Keratinocyte (primary cell): ENCODE results near the gene HIVEP2.

Experiments used
- EZH2 ChIP-seq: IDR thresholded peaks from one replicate; pipeline ENCODE4 v1.6.1; 2012; ENCODE audit warnings: inconsistent platforms, mild to moderate bottlenecking, low read length, moderate library complexity
- TF ChIP-seq, protein P1 (sequence below), 3 experiments: IDR thresholded peaks in 1 of 3; conservative IDR thresholded peaks in 1 of 3; optimal IDR thresholded peaks in 1 of 3; 2 replicates in 2 of 3; 3 replicates in 1 of 3; pipeline versions ENCODE3 to v1.5.1; 2011; ENCODE audit warnings: low read length in 3 of 3, mild to moderate bottlenecking in 3 of 3, moderate library complexity in 2 of 3, control low read depth in 1 of 3, inconsistent platforms in 1 of 3; ENCODE audit not compliant: insufficient read depth in 2 of 3; ENCODE audit errors: extremely low read depth in 1 of 3

DNA sequence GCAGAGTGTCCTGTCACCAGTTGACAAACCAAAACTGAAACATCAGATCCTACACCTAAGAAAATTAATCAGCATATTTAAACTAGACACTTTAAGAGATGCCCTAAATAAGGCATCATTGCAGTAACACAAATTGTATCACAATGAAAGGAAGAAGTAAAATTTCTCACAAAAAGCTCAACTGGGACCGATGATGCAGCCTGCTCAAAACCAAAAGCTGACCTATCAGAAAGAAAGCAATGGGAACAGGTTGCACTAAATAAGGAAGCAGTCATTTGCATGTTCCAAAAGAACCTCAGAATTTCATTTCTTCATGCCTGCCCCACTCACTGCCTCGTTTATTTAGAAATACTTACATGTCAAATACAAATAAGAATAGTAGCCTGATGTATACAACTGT lies 12.1 kb downstream of the HIVEP2 start:
- TF ChIP-seq, protein P1, sequence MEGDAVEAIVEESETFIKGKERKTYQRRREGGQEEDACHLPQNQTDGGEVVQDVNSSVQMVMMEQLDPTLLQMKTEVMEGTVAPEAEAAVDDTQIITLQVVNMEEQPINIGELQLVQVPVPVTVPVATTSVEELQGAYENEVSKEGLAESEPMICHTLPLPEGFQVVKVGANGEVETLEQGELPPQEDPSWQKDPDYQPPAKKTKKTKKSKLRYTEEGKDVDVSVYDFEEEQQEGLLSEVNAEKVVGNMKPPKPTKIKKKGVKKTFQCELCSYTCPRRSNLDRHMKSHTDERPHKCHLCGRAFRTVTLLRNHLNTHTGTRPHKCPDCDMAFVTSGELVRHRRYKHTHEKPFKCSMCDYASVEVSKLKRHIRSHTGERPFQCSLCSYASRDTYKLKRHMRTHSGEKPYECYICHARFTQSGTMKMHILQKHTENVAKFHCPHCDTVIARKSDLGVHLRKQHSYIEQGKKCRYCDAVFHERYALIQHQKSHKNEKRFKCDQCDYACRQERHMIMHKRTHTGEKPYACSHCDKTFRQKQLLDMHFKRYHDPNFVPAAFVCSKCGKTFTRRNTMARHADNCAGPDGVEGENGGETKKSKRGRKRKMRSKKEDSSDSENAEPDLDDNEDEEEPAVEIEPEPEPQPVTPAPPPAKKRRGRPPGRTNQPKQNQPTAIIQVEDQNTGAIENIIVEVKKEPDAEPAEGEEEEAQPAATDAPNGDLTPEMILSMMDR (optimal IDR thresholded peaks at IDR 0.05 in 1 of 3, IDR thresholded peaks at IDR 0.05 in 1 of 3, conservative IDR thresholded peaks at IDR 0.05 in 1 of 3; ENCODE audit: extremely low read depth in 1 of 3, insufficient read depth in 2 of 3, low read length in 3 of 3): no peak
- TF ChIP-seq EZH2: no peak
